Endothelial cell of umbilical vein (primary cell): Measurements from ENCODE around the gene PPP1R12A. TPM values are rescaled to one million over a fixed set of nuclear protein-coding genes. Genes with fewer than 3 reads are reported as not detected.

Source experiments
- BruUV-seq: library from RNA; stranded (reverse); fragments of 400-500 nt; replicated peaks from 2 replicates; lab custom pipeline; 2021; lab: Mats Ljungman, UMichigan
- CTCF ChIA-PET: fragments of 300-600, 350-600 bp; sonication (Branson Sonifier 250); formaldehyde crosslinking; loops from one replicate; lab custom pipeline; 2021; ENCODE audit warnings: antibody characterized with exemption, inconsistent platforms; lab: Charles Lee
- POLR2A ChIA-PET: fragments of 300-600, 350-600 bp; sonication (Branson Sonifier 250); formaldehyde crosslinking; loops from one replicate; lab custom pipeline; 2021; ENCODE audit warnings: antibody characterized with exemption, inconsistent platforms; lab: Charles Lee
- DNase-seq: peaks from one replicate; pipeline ENCODE4 v3.0.0-alpha.2; 2011; ENCODE audit warnings: low read depth, low spot score
- FAIRE-seq: peaks from 2 replicates; lab custom pipeline; 2011; peaks lifted over from hg19 to GRCh38; lab: Jason Lieb, UNC
- H2AFZ ChIP-seq: 2 replicates; pipeline ENCODE4 v1.6.0; 2012; ENCODE audit warnings: low read depth, low read length, control low read depth, inconsistent platforms
- H3K27ac ChIP-seq: 2 replicates; pipeline ENCODE4 v1.5.1; 2011; ENCODE audit warnings: low read depth, mild to moderate bottlenecking, control low read depth, low read length, moderate library complexity; ENCODE audit not compliant: insufficient read depth
- H3K27me3 ChIP-seq, 2 experiments: 2 replicates each; pipeline versions ENCODE4 v1.6.0 to v1.6.1; 2011; ENCODE audit warnings: low read length in 2 of 2, mixed read lengths in 1 of 2; ENCODE audit not compliant: control insufficient read depth in 2 of 2, insufficient read depth in 2 of 2
- H3K36me3 ChIP-seq, 2 experiments: 2 replicates in 1 of 2; 3 replicates in 1 of 2; pipeline ENCODE4 v1.5.1; 2011; ENCODE audit warnings: low read length in 2 of 2, mild to moderate bottlenecking in 1 of 2, moderate library complexity in 1 of 2; ENCODE audit not compliant: control insufficient read depth in 2 of 2, insufficient read depth in 2 of 2; ENCODE audit errors: extremely low read depth in 1 of 2
- H3K4me1 ChIP-seq: 3 replicates; pipeline ENCODE4 v1.5.1; 2011; ENCODE audit warnings: mild to moderate bottlenecking, low read length; ENCODE audit not compliant: control insufficient read depth, insufficient read depth; ENCODE audit errors: extremely low read depth
- H3K4me2 ChIP-seq: 2 replicates; pipeline ENCODE4 v1.6.1; 2011; ENCODE audit warnings: low read length, control low read depth, mixed read lengths; ENCODE audit not compliant: insufficient read depth
- H3K4me3 ChIP-seq, 3 experiments: fragments of 200-600 bp in 1 of 3; sonication (generic), shearing (Covaris generic) in 1 of 3; replicated peaks in 1 of 3; 2 replicates each; pipeline ENCODE4 v1.5.1; 2011 to 2016; ENCODE audit warnings: control low read depth in 3 of 3, low read length in 3 of 3, mild to moderate bottlenecking in 2 of 3, inconsistent platforms in 1 of 3, low read depth in 1 of 3, moderate library complexity in 1 of 3; ENCODE audit not compliant: insufficient read depth in 1 of 3
- H3K79me2 ChIP-seq: 2 replicates; pipeline ENCODE4 v1.6.0; 2012; ENCODE audit warnings: low read length, inconsistent platforms; ENCODE audit not compliant: control insufficient read depth, insufficient read depth
- H3K9ac ChIP-seq: replicated peaks from 2 replicates; pipeline ENCODE3; 2011; ENCODE audit warnings: low read length, control low read depth; ENCODE audit not compliant: insufficient read depth; ENCODE audit errors: extremely low read depth
- H3K9me1 ChIP-seq: replicated peaks from 3 replicates; pipeline ENCODE4 v1.6.0; 2011; ENCODE audit warnings: mild to moderate bottlenecking, low read length; ENCODE audit not compliant: control insufficient read depth, insufficient read depth; ENCODE audit errors: extremely low read depth
- H3K9me3 ChIP-seq: replicated peaks from 2 replicates; pipeline ENCODE4 v1.5.1; 2012; ENCODE audit warnings: low read length, inconsistent platforms; ENCODE audit not compliant: control insufficient read depth, insufficient read depth
- H4K20me1 ChIP-seq: replicated peaks from 2 replicates; pipeline ENCODE3; 2011; ENCODE audit warnings: mild to moderate bottlenecking, low read length; ENCODE audit not compliant: control insufficient read depth, insufficient read depth; ENCODE audit errors: extremely low read depth
- CTCF ChIP-seq, 2 donors: IDR thresholded peaks; 1 replicate in 1 of 2; 2 replicates in 1 of 2; pipeline ENCODE4 v1.5.1; 2011; ENCODE audit warnings: low read length in 2 of 2, mild to moderate bottlenecking in 2 of 2, moderate library complexity in 2 of 2, control low read depth in 1 of 2, inconsistent platforms in 1 of 2, low read depth in 1 of 2; ENCODE audit not compliant: insufficient read depth in 1 of 2; ENCODE audit errors: extremely low read depth in 1 of 2
- EZH2 ChIP-seq: IDR thresholded peaks from 2 replicates; pipeline ENCODE4 v1.6.1; 2012; ENCODE audit warnings: borderline replicate concordance, low read depth, mild to moderate bottlenecking, moderate library complexity, low read length, inconsistent platforms; ENCODE audit not compliant: severe bottlenecking
- FOS ChIP-seq: IDR thresholded peaks from 2 replicates; pipeline ENCODE4 v1.6.1; 2011; ENCODE audit warnings: mild to moderate bottlenecking, low read length, moderate library complexity, borderline replicate concordance; ENCODE audit not compliant: insufficient read depth
- GATA2 ChIP-seq: IDR thresholded peaks from 2 replicates; pipeline ENCODE4 v1.7.0; 2011; ENCODE audit warnings: low read depth, mild to moderate bottlenecking, moderate library complexity, mixed read lengths, low read length; ENCODE audit not compliant: insufficient read length, insufficient read depth
- JUN ChIP-seq: IDR thresholded peaks from 2 replicates; pipeline ENCODE4 v1.6.1; 2011; ENCODE audit warnings: borderline replicate concordance, low read depth; ENCODE audit not compliant: insufficient read length, insufficient read depth
- MYC ChIP-seq: IDR thresholded peaks from one replicate; pipeline ENCODE4 v1.6.1; 2011; ENCODE audit warnings: mild to moderate bottlenecking, low read depth, low read length
- POLR2A ChIP-seq: IDR thresholded peaks from 2 replicates; pipeline ENCODE4 v1.6.1; 2012; ENCODE audit warnings: low read depth, mild to moderate bottlenecking, control low read depth, low read length
- POLR2AphosphoS5 ChIP-seq: IDR thresholded peaks from 2 replicates; pipeline ENCODE4 v1.6.1; 2012; ENCODE audit warnings: low read depth, mild to moderate bottlenecking, control low read depth, low read length, moderate library complexity; ENCODE audit not compliant: insufficient read depth
- dilution Hi-C: fragments of 300-500 bp; cut with MboI; formaldehyde crosslinking; loops from one replicate; pipeline ENCODE4 v1.15.0; 2019; ENCODE audit warnings: low sequenced_read_pairs; ENCODE audit not compliant: extremely low pct_ligation_motif_present
- intact Hi-C: fragments of 100-400 bp; cut with micrococcal nuclease; formaldehyde crosslinking; loops from one replicate; pipeline ENCODE4 v1.10.0; 2022
- polyA plus RNA-seq, 4 experiments: library from polyadenylated mRNA; depleted of rRNA in 3 of 4; stranded (reverse) in 3 of 4; unstranded in 1 of 4; fragments of >200 nt; gene quantifications; 2 replicates each; pipeline versions ENCODE4 v1.2.1 to v1.2.3, GENCODE V29; 2011 to 2012; ENCODE audit warnings: missing spikeins in 1 of 4
- total RNA-seq: library from RNA; stranded (reverse); gene quantifications from 2 replicates; pipeline ENCODE4 v1.2.3, GENCODE V29; 2021
- TF ChIP-seq, protein P1 (sequence below): IDR thresholded peaks from 2 replicates; pipeline ENCODE4 v1.6.1; 2011; ENCODE audit not compliant: insufficient read depth, insufficient read length

PPP1R12A gene
- total and polyA plus RNA-seq, 2 donors (not counting 3 experiments of a cell fraction or from before 2014, with no cell fraction given) = 12.9 to 83.9 TPM

GRCh38 chr12:79964100-79964627, 29.3 kb upstream of the PPP1R12A start:
- no TSS peak for BruUV-seq
- no peak overlapping the region for H2AFZ ChIP-seq
- no peaks in the 10 kb centered on the region for H3K79me2 ChIP-seq
- intact Hi-C loops (no loop called here), dilution Hi-C loops (no loop called here)
- H3K9me1 ChIP-seq = no peaks in the 10 kb centered on the region
- H3K4me3 ChIP-seq = no peak overlapping the region
- ChIA-PET CTCF (interaction anchor here (0.6 to 3.1 kb wide), 3 partner anchors 11 to 223 kb away, joined by 3 to 15 read pairs (median 4); no protein-coding TSS in a partner anchor), POLR2A (no interaction called here)
- no peak overlapping the region for H3K9ac ChIP-seq
- no peaks in the 10 kb centered on the region for H3K9me3 ChIP-seq
- no peaks in the 10 kb centered on the region for H3K27me3 ChIP-seq
- H3K27ac ChIP-seq = no peak overlapping the region
- H3K36me3 ChIP-seq = no peaks in the 10 kb centered on the region
- no peaks in the 10 kb centered on the region for H4K20me1 ChIP-seq
- no peaks in the 10 kb centered on the region for H3K4me1 ChIP-seq
- FAIRE-seq (no peak), DNase-seq (no peak)
- TF ChIP-seq POLR2A (no peak), CTCF (IDR thresholded peaks at IDR 0.05; ENCODE audit: extremely low read depth in 1 of 2, insufficient read depth in 1 of 2, low read depth in 1 of 2, low read length in 2 of 2) (no peak), EZH2 (no peak), JUN (no peak), POLR2AphosphoS5 (no peak), GATA2 (no peak), MYC (no peak), FOS (no peak)
- TF ChIP-seq, protein P1, sequence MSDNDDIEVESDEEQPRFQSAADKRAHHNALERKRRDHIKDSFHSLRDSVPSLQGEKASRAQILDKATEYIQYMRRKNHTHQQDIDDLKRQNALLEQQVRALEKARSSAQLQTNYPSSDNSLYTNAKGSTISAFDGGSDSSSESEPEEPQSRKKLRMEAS = no peak
- no peak overlapping the region for H3K4me2 ChIP-seq
